H9 (cell line): ENCODE results near the gene TWF1. TPM values are rescaled to one million over a fixed set of nuclear protein-coding genes. Genes with fewer than 3 reads are reported as not detected.

Experiments
- DNase-seq: peaks from one replicate; pipeline ENCODE4 v3.0.0-alpha.2; 2017
- H2AFZ ChIP-seq: one replicate; pipeline ENCODE4 v1.6.1; 2013; ENCODE audit warnings: mild to moderate bottlenecking, low read length, control low read depth, moderate library complexity
- H2AK5ac ChIP-seq: 2 replicates; pipeline ENCODE4 v1.6.1; 2013; ENCODE audit warnings: low read length, control low read depth, mixed read lengths; ENCODE audit not compliant: insufficient read length
- H2BK120ac ChIP-seq: one replicate; pipeline ENCODE4 v1.6.1; 2013; ENCODE audit warnings: low read depth, mild to moderate bottlenecking, low read length, control low read depth, inconsistent platforms; ENCODE audit not compliant: poor library complexity, severe bottlenecking
- H2BK12ac ChIP-seq: 2 replicates; pipeline ENCODE4 v1.6.1; 2013; ENCODE audit warnings: low read length, control low read depth, mixed read lengths, low read depth; ENCODE audit not compliant: insufficient read length
- H2BK15ac ChIP-seq: 2 replicates; pipeline ENCODE4 v1.6.1; 2013; ENCODE audit warnings: low read depth, low read length, control low read depth
- H2BK20ac ChIP-seq: one replicate; pipeline ENCODE4 v1.6.1; 2013; ENCODE audit warnings: low read depth, mild to moderate bottlenecking, low read length, control low read depth, inconsistent platforms; ENCODE audit not compliant: poor library complexity, severe bottlenecking
- H2BK5ac ChIP-seq: 2 replicates; pipeline ENCODE4 v1.6.1; 2013; ENCODE audit warnings: low read length, control low read depth, mixed read lengths; ENCODE audit not compliant: insufficient read length
- H3K14ac ChIP-seq: 2 replicates; pipeline ENCODE4 v1.6.1; 2013; ENCODE audit warnings: low read length, control low read depth; ENCODE audit not compliant: insufficient read depth
- H3K18ac ChIP-seq: 2 replicates; pipeline ENCODE4 v1.6.1; 2013; ENCODE audit warnings: low read depth, mild to moderate bottlenecking, mixed read lengths, low read length, control low read depth; ENCODE audit not compliant: insufficient read length
- H3K23ac ChIP-seq: 2 replicates; pipeline ENCODE4 v1.6.1; 2013; ENCODE audit warnings: low read length, control low read depth, mixed read lengths, low read depth; ENCODE audit not compliant: insufficient read length
- H3K23me2 ChIP-seq: 2 replicates; pipeline ENCODE4 v1.6.1; 2013; ENCODE audit warnings: low read depth, mild to moderate bottlenecking, mixed read lengths, low read length, control low read depth; ENCODE audit not compliant: insufficient read length, poor library complexity, severe bottlenecking
- H3K27ac ChIP-seq: 2 replicates; pipeline ENCODE4 v1.5.1; 2013; ENCODE audit warnings: low read length, control low read depth, mixed read lengths, low read depth; ENCODE audit not compliant: insufficient read length
- H3K27me3 ChIP-seq: 2 replicates; pipeline ENCODE4 v1.6.1; 2013; ENCODE audit warnings: low read length, control low read depth, inconsistent platforms; ENCODE audit not compliant: insufficient read depth
- H3K4ac ChIP-seq: 2 replicates; pipeline ENCODE4 v1.6.1; 2013; ENCODE audit warnings: low read depth, mild to moderate bottlenecking, control low read depth, inconsistent platforms, low read length, moderate library complexity
- H3K4me1 ChIP-seq: 2 replicates; pipeline ENCODE4 v1.6.1; 2013; ENCODE audit warnings: low read length, control low read depth, inconsistent platforms; ENCODE audit not compliant: insufficient read depth
- H3K4me2 ChIP-seq: 2 replicates; pipeline ENCODE4 v1.6.1; 2013; ENCODE audit warnings: low read length, control low read depth, mixed read lengths; ENCODE audit not compliant: insufficient read length, insufficient read depth
- H3K56ac ChIP-seq: 2 replicates; pipeline ENCODE4 v1.6.1; 2013; ENCODE audit warnings: low read depth, mild to moderate bottlenecking, mixed read lengths, low read length, control low read depth; ENCODE audit not compliant: insufficient read length
- H3K79me1 ChIP-seq: 2 replicates; pipeline ENCODE4 v1.6.1; 2013; ENCODE audit warnings: low read depth, mild to moderate bottlenecking, moderate library complexity, low read length, control low read depth, inconsistent platforms; ENCODE audit not compliant: insufficient read depth, poor library complexity, severe bottlenecking
- H3K79me2 ChIP-seq: 2 replicates; pipeline ENCODE4 v1.6.1; 2013; ENCODE audit warnings: low read length, control low read depth, inconsistent platforms; ENCODE audit not compliant: insufficient read depth
- H3K9ac ChIP-seq: 2 replicates; pipeline ENCODE4 v1.6.1; 2013; ENCODE audit warnings: low read length, control low read depth, mixed read lengths; ENCODE audit not compliant: insufficient read length; ENCODE audit errors: extremely low read depth
- H3K9me3 ChIP-seq: one replicate; pipeline ENCODE4 v1.6.1; 2013; ENCODE audit warnings: low read depth, low read length, inconsistent platforms; ENCODE audit not compliant: control insufficient read depth
- H3T11ph ChIP-seq: one replicate; pipeline ENCODE4 v1.6.1; 2013; ENCODE audit warnings: mild to moderate bottlenecking, low read length, control low read depth, inconsistent platforms
- H4K20me1 ChIP-seq: one replicate; pipeline ENCODE4 v1.6.1; 2013; ENCODE audit not compliant: control insufficient read depth, insufficient read length, insufficient read depth
- H4K5ac ChIP-seq: 2 replicates; pipeline ENCODE4 v1.6.1; 2013; ENCODE audit warnings: low read depth, mild to moderate bottlenecking, mixed read lengths, low read length, control low read depth; ENCODE audit not compliant: insufficient read length
- H4K8ac ChIP-seq: replicated peaks from 2 replicates; pipeline ENCODE4 v1.6.1; 2013; ENCODE audit warnings: low read length, control low read depth, mixed read lengths, low read depth; ENCODE audit not compliant: insufficient read length
- H4K91ac ChIP-seq: 2 replicates; pipeline ENCODE4 v1.6.1; 2013; ENCODE audit warnings: low read depth, mild to moderate bottlenecking, moderate library complexity, mixed read lengths, low read length, control low read depth; ENCODE audit not compliant: insufficient read length
- H3K27ac Mint-ChIP-seq, 3 experiments: 2 replicates in 2 of 3; 3 replicates in 1 of 3; pipeline ENCODE4 v1.8.0; 2020 to 2021; ENCODE audit warnings: mixed read lengths in 3 of 3, mild to moderate bottlenecking in 1 of 3, moderate library complexity in 1 of 3
- H3K27me3 Mint-ChIP-seq: 2 replicates; pipeline ENCODE4 v1.8.0; 2021; ENCODE audit warnings: low read depth, mild to moderate bottlenecking, moderate library complexity, mixed read lengths
- H3K36me3 Mint-ChIP-seq, 3 experiments: 2 replicates in 2 of 3; 3 replicates in 1 of 3; pipeline ENCODE4 v1.8.0; 2020 to 2021; ENCODE audit warnings: low read depth in 3 of 3, mixed read lengths in 3 of 3; ENCODE audit not compliant: insufficient read depth in 1 of 3
- H3K4me1 Mint-ChIP-seq, 2 experiments: 2 replicates each; pipeline ENCODE4 v1.8.0; 2020; ENCODE audit warnings: mixed read lengths in 2 of 2
- H3K4me3 Mint-ChIP-seq, 2 experiments: 2 replicates in 1 of 2; 3 replicates in 1 of 2; pipeline ENCODE4 v1.8.0; 2020 to 2021; ENCODE audit warnings: mild to moderate bottlenecking in 2 of 2, mixed read lengths in 2 of 2, moderate library complexity in 1 of 2
- H3K9me3 Mint-ChIP-seq, 2 experiments: 2 replicates in 1 of 2; 3 replicates in 1 of 2; pipeline ENCODE4 v1.8.0; 2020; ENCODE audit warnings: mild to moderate bottlenecking in 2 of 2, mixed read lengths in 2 of 2, moderate library complexity in 1 of 2
- CTCF ChIP-seq: fragments of 200-600 bp; sonication (generic); conservative IDR thresholded peaks from 3 replicates; pipeline ENCODE4 v1.8.0; 2021; ENCODE audit warnings: antibody characterized with exemption, mild to moderate bottlenecking
- WGBS: extraction: QIAGEN DNeasy Blood & Tissue Kit; methylation state at CpG from one replicate; pipeline ENCODE4 v1.1.7; 2013; ENCODE audit warnings: missing lambda C conversion rate, low lambda C conversion rate, mixed read lengths; ENCODE audit not compliant: insufficient read length; ENCODE audit errors: extremely low coverage; 5-methylcytosine and 5-hydroxymethylcytosine counted together
- total RNA-seq: library from RNA; stranded (reverse); gene quantifications from 2 replicates; pipeline ENCODE4 v1.2.1, GENCODE V29; 2021

The TWF1 gene
- total RNA-seq, 1 experiment from 2014 or later = 22.8 TPM

- Histone ChIP-seq H3K23ac (no peak overlapping the region), H3K79me1 (no peaks in the 10 kb centered on the region), H4K8ac (no peak overlapping the region), H4K20me1 (no peaks in the 10 kb centered on the region), H3K4me2 (no peak overlapping the region), H3K4me1 (no peaks in the 10 kb centered on the region), H4K91ac (no peak overlapping the region), H3K9me3 (no peaks in the 10 kb centered on the region), H3K56ac (no peak overlapping the region), H2BK20ac (no peak overlapping the region), H3K27me3 (no peaks in the 10 kb centered on the region), H3K79me2 (no peaks in the 10 kb centered on the region), H3T11ph (no peak overlapping the region), H3K23me2 (no peaks in the 10 kb centered on the region), H3K14ac (no peak overlapping the region), H2BK5ac (no peak overlapping the region), H3K9ac (no peak overlapping the region), H3K4ac (no peak overlapping the region), H2BK15ac (no peak overlapping the region), H2BK12ac (no peak overlapping the region), H2AFZ (no peak overlapping the region), H2BK120ac (no peak overlapping the region), H3K27ac (no peak overlapping the region), H4K5ac (no peak overlapping the region), H2AK5ac (no peak overlapping the region), H3K18ac (no peak overlapping the region)
- no peak overlapping the region; a peak in 1 of 7 replicates for H3K27ac Mint-ChIP-seq
- H3K27me3 Mint-ChIP-seq = no peaks in the 10 kb centered on the region; the same call in 1 of the 2 replicates
- WGBS = no CpG with 5 or more reads among the region's 5 CpGs
- H3K4me3 Mint-ChIP-seq = no peak overlapping the region
- TF ChIP-seq CTCF = no peak
- H3K4me1 Mint-ChIP-seq = no peaks in the 10 kb centered on the region
- no peak for DNase-seq
- H3K36me3 Mint-ChIP-seq = peaks cover 2 to 22% (median 18%) of the 10 kb centered on the region in 3 experiments; a peak in 4 of 7 replicates
- peaks cover 0 to 2% of the 10 kb centered on the region in 2 experiments; a peak in 1 of 5 replicates for H3K9me3 Mint-ChIP-seq
These were observed 57.1 kb downstream of the TWF1 start for GRCh38 chr12:43749016-43749415.
